GM21390 (cell line): Measurements from ENCODE around the gene ABCC11.
"Not testable (repeated sequence)": the region's sequence is repeated elsewhere in the genome, so short reads cannot be mapped to it uniquely, and the experiment has no call there.

ENCODE experiments used
- ATAC-seq: cut with Tn5 transposase; IDR thresholded peaks from one replicate; pipeline ENCODE4 v1.9.1; 2021; ENCODE audit not compliant: unreplicated experiment

The ABCC11 gene

GRCh38 chr16:48250520-48251278 is 3.4 kb upstream of the ABCC11 start:
- ATAC-seq, result no peak

GRCh38 chr16:48246066-48246465 is 1.3 kb downstream of the ABCC11 start:
- no peak for ATAC-seq

- ATAC-seq, result no peak
These were observed 2.5 kb downstream of the ABCC11 start for GRCh38 chr16:48244863-48245195.

GRCh38 chr16:48244080-48244862 is 3.1 kb downstream of the ABCC11 start, which contains the start of gene LONP2:
Gene LONP2 (plus strand): TSS chr16:48244300. CDS start chr16:48244389, 89 bp downstream.
- ATAC-seq, result peak; percentile 96

- not testable (repeated sequence) for ATAC-seq
These were observed 7.2 kb downstream of the ABCC11 start for GRCh38 chr16:48240147-48240546.

GRCh38 chr16:48236286-48236685 is 11.1 kb downstream of the ABCC11 start:
- ATAC-seq, result no peak

- ATAC-seq, result no peak
These were observed 11.7 kb downstream of the ABCC11 start for GRCh38 chr16:48235556-48236136.

GRCh38 chr16:48235058-48235555 is 12.2 kb downstream of the ABCC11 start:
- ATAC-seq, result no peak

GRCh38 chr16:48234630-48235029 is 12.7 kb downstream of the ABCC11 start:
- no peak for ATAC-seq

- no peak for ATAC-seq
These were observed 14.8 kb downstream of the ABCC11 start for GRCh38 chr16:48232493-48233040.

- no peak for ATAC-seq
These were observed 15.4 kb downstream of the ABCC11 start for GRCh38 chr16:48231727-48232492.

GRCh38 chr16:48225456-48225855 is 21.9 kb downstream of the ABCC11 start:
- no peak for ATAC-seq

- ATAC-seq, result no peak
These were observed 23.8 kb downstream of the ABCC11 start for GRCh38 chr16:48223490-48223889.

GRCh38 chr16:48220891-48221290 is 26.4 kb downstream of the ABCC11 start:
- ATAC-seq, result no peak

- ATAC-seq, result no peak
These were observed 28.9 kb downstream of the ABCC11 start for GRCh38 chr16:48218473-48218872.

- ATAC-seq, result no peak
These were observed 29.6 kb downstream of the ABCC11 start for GRCh38 chr16:48217708-48218107.

GRCh38 chr16:48215738-48216137 is 31.6 kb downstream of the ABCC11 start:
- no peak for ATAC-seq

GRCh38 chr16:48212033-48212432 is 35.3 kb downstream of the ABCC11 start:
- ATAC-seq, result no peak

GRCh38 chr16:48210747-48211146 is 36.6 kb downstream of the ABCC11 start:
- ATAC-seq, result no peak

GRCh38 chr16:48206594-48207242 is 40.6 kb downstream of the ABCC11 start:
- ATAC-seq, result no peak
